ENCODE results near the gene PRAMEF5.
"Not testable (repeated sequence)": the region's sequence is repeated elsewhere in the genome, so short reads cannot be mapped to it uniquely, and the experiment has no call there.

DNA sequence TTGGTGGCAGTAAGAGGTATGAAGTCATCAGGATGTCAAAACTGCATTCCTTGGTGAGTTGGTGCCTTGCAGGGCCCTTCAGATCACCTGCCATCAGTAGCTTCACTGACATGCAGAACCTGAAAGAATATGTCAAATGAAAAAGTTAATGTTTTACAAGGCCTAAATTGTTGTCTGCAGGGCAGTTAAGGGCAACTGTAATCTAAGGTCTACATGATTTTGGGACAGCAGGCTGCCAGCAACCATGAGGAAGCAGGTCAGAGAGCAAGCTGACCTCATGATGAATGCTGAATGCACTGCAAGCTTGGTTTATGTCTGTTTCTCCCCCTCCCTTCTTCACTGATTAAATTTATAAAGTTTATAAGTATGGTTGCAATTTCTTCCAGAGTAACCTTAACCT is 48.2 kb downstream of the PRAMEF5 start:
- TF ChIP-seq, protein P1, sequence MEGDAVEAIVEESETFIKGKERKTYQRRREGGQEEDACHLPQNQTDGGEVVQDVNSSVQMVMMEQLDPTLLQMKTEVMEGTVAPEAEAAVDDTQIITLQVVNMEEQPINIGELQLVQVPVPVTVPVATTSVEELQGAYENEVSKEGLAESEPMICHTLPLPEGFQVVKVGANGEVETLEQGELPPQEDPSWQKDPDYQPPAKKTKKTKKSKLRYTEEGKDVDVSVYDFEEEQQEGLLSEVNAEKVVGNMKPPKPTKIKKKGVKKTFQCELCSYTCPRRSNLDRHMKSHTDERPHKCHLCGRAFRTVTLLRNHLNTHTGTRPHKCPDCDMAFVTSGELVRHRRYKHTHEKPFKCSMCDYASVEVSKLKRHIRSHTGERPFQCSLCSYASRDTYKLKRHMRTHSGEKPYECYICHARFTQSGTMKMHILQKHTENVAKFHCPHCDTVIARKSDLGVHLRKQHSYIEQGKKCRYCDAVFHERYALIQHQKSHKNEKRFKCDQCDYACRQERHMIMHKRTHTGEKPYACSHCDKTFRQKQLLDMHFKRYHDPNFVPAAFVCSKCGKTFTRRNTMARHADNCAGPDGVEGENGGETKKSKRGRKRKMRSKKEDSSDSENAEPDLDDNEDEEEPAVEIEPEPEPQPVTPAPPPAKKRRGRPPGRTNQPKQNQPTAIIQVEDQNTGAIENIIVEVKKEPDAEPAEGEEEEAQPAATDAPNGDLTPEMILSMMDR (IDR thresholded peaks at IDR 0.05 in 8 of 11, conservative IDR thresholded peaks at IDR 0.05 in 3 of 11): not testable (repeated sequence)
- TF ChIP-seq POLR2AphosphoS5 (IDR thresholded peaks at IDR 0.05): not testable (repeated sequence)
